HG02678 (cell line): ENCODE data around the gene STAT2.
"Not testable (repeated sequence)": the region's sequence is repeated elsewhere in the genome, so short reads cannot be mapped to it uniquely, and the experiment has no call there.

Experiments
- ATAC-seq: cut with Tn5 transposase; IDR thresholded peaks from one replicate; pipeline ENCODE4 v1.9.1; 2021; ENCODE audit warnings: mild to moderate bottlenecking, moderate library complexity; ENCODE audit not compliant: unreplicated experiment

The STAT2 gene

GRCh38 chr12:56332512-56333196, 27.3 kb downstream of the STAT2 start:
- no peak for ATAC-seq

GRCh38 chr12:56330936-56331490, 28.9 kb downstream of the STAT2 start:
- ATAC-seq: no peak

- no peak for ATAC-seq
Observed at GRCh38 chr12:56326533-56326932, 33.4 kb downstream of the STAT2 start.

GRCh38 chr12:56326126-56326525, 33.8 kb downstream of the STAT2 start:
- no peak for ATAC-seq

GRCh38 chr12:56324206-56324605, 35.7 kb downstream of the STAT2 start:
- ATAC-seq: no peak

GRCh38 chr12:56321610-56322009, 38.3 kb downstream of the STAT2 start:
- ATAC-seq: not testable (repeated sequence)

GRCh38 chr12:56321027-56321426, 38.9 kb downstream of the STAT2 start:
- no peak for ATAC-seq

GRCh38 chr12:56317675-56318074, 42.2 kb downstream of the STAT2 start:
- no peak for ATAC-seq

- ATAC-seq: peak; percentile 90
Observed at GRCh38 chr12:56315622-56316473, 44.1 kb downstream of the STAT2 start, which contains the start of gene CNPY2. CNPY2 (minus strand) TSS chr12:56315988; CDS start chr12:56315217, 771 bp downstream.

- no peak for ATAC-seq
Observed at GRCh38 chr12:56315249-56315621, 44.7 kb downstream of the STAT2 start.

- ATAC-seq: no peak
Observed at GRCh38 chr12:56311003-56311402, 48.9 kb downstream of the STAT2 start.

- ATAC-seq: no peak
Observed at GRCh38 chr12:56308714-56309113, 51.2 kb downstream of the STAT2 start.

GRCh38 chr12:56307221-56307965, 52.5 kb downstream of the STAT2 start:
- no peak for ATAC-seq

- no peak for ATAC-seq
Observed at GRCh38 chr12:56304872-56305590, 54.9 kb downstream of the STAT2 start.

GRCh38 chr12:56304276-56304675, 55.6 kb downstream of the STAT2 start:
- ATAC-seq: no peak

- no peak for ATAC-seq
Observed at GRCh38 chr12:56300644-56301464, 59.1 kb downstream of the STAT2 start.

GRCh38 chr12:56299853-56300643, 59.9 kb downstream of the STAT2 start, which contains the start of gene CS:
CS (minus strand) TSS chr12:56300330; CDS start chr12:56300201, 129 bp downstream.
- peak; percentile 91 for ATAC-seq

GRCh38 chr12:56299308-56299852, 60.5 kb downstream of the STAT2 start:
- no peak for ATAC-seq
